NOMO-1 (cell line): ENCODE data around the gene PIM1.
"Not testable (repeated sequence)": the region's sequence is repeated elsewhere in the genome, so short reads cannot be mapped to it uniquely, and the experiment has no call there.

ENCODE experiments used
- DNase-seq, 2 experiments: peaks; one replicate each; lab custom pipeline; 2025; ENCODE audit not compliant: unreplicated experiment in 2 of 2; lab: John Stamatoyannopoulos, UW

PIM1 gene

GRCh38 chr6:37169496-37170272, at the start of gene PIM1:
Gene PIM1 (plus strand): TSS chr6:37170152. CDS start chr6:37170576, 424 bp downstream.
- DNase-seq = peak; percentile 83 to 97

- no peak for DNase-seq
These were observed 48.4 kb upstream of the PIM1 start for GRCh38 chr6:37121556-37121955.

GRCh38 chr6:37122861-37123260, 47.1 kb upstream of the PIM1 start:
- DNase-seq = no peak

DNA sequence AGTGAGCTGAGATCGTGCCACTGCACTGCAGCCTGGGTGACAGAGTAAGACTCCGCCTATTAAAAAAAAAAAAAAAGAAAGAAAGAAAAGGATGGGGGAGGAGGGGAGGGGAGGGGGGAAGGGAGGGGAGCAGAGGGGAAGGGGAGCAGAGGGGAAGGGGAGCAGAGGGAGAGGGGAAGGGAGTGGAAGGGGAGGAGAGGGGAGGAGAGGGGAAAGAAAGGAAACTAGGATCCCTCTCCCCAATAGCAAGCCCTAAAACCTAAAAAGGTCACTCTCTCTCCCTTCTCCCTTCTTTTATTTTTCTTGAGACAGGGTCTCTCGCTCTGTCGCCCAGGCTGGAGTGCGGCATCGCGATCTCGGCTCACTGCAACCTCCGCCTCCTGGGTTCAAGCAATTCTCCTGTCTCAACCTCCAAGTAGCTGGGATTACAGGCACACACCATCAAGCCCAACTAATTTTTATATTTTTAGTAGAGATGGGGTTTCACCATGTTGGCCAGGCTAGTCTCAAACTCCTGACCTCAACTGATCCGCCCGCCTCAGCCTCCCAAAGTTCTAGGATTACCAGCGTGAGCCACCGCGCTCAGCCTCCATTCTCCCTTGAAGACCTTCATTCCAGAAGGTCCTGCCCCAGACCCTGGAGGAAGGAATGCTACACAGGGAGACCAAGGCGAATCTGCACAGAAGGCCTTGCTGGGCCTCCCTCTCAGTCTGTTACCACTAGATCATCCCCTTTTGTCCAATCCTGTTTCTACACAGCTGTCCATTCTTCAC, 45.8 kb upstream of the PIM1 start:
- DNase-seq = no peak

GRCh38 chr6:37125774-37126492, 44.0 kb upstream of the PIM1 start:
- no peak for DNase-seq

DNA sequence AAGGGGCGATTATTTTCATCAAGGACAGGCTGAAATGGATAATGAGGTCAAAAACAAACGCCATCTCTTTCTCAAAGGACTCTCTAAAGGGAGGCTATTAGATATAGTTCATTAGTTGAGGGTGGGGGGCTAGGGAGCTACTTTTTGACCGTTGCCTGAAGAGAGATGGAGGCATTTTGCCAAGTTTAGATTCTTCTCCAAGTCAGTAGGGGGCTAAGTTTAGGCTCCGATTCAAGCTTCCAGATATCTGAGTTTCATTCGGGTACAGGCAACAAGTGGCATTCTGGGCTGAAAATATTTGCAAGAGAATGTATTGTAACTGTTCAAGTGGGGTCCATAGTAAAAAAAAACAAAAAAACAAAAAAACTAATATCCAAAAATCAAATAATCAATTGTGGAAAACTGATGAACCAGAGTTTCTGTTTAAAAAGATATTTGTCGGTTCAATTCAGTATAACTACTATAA, 43.4 kb upstream of the PIM1 start:
- DNase-seq = no peak

DNA sequence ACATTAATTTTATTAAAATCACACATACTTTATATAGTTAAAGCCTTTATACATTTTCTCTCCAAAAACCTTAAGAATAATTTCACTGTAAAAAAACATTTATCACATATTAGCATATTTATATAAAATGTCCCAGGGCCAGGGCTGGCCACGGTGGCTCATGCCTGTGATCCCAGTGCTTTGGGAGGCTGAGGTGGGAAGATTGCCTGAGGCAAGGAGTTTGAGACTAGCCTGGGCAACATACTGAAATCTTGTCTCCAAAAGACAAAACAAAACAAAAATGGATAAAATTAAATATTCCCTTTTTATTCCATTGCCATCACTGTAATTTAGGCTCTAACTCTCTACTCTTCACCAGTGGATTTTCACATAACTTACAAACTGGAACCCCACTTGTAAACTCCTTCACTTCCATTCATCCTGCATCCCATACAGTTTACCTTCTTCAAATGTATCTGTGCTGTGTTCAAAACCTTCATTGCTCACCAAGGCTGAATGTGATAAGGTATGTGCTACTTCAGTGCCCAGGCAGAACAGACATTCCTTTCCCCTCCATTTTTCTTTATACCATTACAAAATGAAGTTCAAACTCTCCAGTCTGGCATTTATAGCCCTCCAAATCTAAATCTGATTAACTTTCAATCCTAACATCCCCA, 42.9 kb upstream of the PIM1 start:
- DNase-seq = no peak

DNA sequence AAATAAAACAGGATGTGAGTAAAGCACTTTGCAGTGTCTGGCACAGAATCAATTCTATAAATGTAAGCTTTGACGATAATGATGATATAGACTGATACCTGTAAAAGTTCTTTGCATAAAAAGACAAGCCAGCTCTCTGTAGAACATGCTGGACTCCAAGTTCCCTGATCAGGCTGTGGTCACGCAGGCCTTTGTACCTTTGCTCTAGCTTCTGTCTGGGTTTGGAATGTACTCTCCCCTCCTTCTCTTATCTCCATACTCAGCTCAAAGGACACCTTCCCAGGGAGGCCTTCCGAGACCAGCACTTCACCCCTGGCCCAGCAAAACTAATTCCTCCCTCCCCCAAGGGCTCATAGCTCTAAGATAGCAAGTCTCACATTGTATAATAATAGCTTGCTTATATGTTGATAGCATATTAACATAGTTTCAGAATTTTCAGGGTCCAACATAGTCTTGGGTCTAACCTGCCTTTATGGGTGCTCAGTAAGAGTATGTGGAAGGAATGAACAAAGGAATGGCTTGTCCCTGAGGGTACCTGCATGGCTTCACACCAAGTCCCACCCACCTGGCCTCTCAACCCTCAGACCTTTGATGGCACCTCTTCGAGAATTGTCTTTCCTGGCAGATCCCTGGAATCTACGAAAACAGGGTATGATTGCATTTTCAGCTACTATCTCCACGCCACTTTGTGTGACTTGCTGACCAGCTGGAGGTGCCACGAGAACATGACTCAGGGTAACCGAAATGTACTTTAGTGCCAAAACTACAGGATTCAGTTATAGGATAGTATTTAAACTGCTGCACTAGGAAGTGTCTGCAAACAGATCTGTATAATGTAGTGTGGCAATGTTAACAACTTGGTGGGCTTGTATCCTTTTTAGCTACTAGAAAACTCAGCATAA, 41.7 kb upstream of the PIM1 start:
- DNase-seq = no peak

- DNase-seq = not testable (repeated sequence)
These were observed 41.0 kb upstream of the PIM1 start for GRCh38 chr6:37128863-37129443.

DNA sequence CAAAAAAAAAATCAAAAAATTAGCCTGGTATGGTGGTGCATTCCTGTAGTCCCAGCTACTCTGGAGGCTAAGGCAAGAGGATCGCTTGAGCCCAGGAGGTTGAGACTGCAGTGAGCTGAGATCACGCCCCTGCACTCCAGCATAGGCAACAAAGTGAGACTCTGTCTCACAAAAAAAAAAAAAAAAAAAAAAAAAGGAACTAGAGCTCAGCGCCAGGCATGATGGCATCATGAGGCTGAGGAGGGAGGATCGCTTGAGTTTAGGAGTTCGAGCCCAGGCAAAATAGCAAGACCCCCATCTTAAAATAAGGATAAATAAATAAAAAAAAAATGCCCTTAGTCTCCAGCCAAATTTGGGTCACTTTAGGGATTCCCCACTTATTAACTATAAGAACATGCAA, 40.4 kb upstream of the PIM1 start:
- no peak for DNase-seq

GRCh38 chr6:37130704-37131103, 39.2 kb upstream of the PIM1 start:
- peak; percentile 54 to 79 for DNase-seq

DNA sequence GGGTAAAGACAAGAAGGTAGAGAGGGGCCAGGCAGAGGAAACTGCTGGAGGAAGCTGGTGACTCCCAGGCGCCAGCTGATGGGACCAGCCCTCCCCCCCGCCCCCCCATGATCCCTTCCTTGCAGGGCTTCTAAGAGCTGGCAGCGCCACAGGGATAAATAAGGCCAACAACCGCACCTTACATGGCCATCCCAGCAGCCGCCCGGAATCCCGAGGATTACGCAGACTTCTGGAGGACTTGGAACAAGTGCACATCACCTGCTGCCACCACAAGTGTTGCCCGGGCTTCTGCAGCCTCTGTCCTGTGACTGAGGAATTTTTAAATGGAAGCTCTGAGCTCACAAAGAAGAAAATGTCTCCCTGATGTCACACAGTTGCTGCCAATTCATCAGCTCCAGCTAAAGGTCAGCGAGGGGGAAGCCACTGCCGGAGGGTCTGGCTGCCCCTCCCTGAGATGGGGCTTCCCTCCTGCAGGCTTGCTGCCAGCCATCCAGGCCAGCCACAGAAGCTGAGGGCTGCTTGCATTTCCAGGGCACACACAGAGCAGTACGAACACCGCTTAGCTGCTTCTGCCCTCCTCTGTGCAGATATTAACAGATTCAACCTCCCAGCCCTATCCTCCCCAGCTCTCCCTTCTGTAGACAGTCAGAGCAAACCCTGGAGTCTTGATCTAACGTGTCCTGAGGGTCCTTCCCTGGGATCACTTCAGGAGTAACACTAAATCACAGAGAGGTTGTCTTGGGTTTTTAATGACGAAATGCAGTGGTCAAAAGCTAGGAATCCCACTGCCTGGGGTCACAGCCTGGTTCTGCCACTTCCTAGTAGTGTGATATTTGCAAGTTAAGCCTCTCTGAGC, 38.6 kb upstream of the PIM1 start:
- no peak for DNase-seq

GRCh38 chr6:37131960-37132253, 38.0 kb upstream of the PIM1 start:
- DNase-seq = no peak

DNA sequence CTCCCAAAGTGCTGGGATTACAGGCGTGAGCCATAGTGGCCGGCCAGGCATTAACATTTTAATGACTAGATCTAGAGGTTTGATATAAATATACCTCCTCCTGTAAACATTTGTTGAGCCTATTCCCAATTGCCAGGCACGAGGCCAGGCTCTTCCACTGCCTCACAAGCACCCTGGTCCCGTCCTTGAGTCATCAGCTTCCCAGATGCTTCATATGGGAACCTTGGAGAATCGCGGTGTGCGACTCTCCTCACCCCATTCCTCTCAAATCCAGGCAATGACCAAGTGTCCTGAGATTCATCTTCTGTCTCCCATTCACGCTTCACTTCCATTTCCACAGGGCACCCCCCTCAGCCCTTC, 35.9 kb upstream of the PIM1 start:
- no peak for DNase-seq

DNA sequence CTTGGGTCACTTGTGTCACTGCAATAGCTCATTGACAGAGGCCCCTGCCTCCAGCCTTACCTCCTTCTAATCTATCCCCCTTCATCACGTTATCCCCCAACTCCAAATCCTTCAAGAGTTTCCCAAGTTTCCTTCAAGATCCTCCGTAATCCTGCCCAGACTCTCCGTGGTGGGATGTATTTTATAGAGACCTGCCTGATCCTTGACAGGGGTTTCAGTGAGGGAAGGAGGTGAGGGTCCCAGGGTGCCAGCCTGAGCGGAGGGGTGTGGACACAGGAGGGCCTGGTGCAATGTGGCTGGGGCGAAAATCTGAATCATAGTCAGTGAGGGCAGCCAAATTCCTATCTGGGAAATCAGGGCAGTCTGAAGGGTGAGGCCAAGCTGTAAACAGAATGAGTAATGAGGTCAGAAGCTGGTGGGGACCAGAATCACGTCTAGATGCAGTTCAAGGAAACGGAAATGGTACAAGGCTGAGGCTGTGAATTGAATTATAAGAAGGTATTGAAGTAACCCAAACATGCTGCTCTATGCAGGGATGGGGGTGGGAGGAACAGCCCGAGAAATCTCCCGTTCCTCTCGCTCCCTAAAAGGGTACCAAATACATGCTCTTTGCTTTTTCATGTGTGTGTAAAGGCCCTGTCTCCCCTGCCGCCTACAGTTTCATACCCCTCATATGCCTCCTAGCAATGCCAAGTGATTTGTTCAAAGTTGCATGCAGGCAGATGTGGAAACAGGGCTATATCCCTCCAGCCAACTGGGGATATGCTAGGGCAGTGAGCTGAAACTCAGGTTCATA, 35.4 kb upstream of the PIM1 start:
- no peak for DNase-seq

DNA sequence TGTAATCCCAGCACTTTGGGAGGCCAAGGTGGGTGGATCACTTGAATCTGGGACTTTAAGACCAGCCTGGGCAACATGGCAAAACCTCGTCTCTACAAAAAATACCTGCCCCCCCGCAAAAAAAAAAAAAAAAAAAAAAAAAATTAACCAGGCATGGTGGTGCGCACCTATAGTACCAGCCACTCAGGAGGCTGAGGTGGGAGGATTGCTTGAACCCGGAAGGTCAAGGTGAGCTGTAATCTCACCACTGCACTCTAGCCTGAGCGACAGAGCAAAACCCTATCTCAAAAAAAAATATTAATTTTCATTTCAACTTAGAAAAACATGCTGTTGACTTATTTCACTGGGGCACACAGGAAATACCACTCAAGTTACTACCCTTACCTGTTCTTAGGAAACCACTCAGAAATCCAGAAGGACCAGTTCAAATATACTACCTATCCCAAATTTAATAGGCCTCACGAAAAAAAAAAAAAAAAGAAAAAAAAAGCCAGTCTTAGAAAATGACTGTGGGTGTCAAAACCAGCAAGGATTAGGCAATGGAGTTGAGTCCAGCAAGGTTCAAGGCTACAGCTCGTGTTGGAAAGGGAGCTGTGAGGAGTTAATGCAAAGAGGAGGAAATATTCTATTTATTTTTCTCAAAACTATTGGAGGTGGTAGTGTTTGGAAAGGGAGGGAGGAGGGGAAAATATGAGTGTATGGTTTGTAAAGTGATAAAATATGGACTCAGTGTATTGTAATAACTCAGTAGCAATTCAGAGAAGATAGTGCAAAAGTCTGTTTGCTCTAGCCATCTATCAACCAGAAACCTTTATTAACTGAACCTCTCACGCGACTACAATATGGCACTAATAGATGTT, 33.9 kb upstream of the PIM1 start:
- no peak for DNase-seq

- no peak for DNase-seq
These were observed 33.1 kb upstream of the PIM1 start for GRCh38 chr6:37136821-37137200.
